Gastroesophageal sphincter (tissue), 4 donors: ENCODE data around the gene EHBP1L1. TPM values are rescaled to one million over a fixed set of nuclear protein-coding genes. Genes with fewer than 3 reads are reported as not detected.

Source experiments
- ATAC-seq: fragments of 150-250 bp; one replicate; pipeline ENCODE4 v1.9.1; 2016; ENCODE audit warnings: mild to moderate bottlenecking, moderate library complexity
- H3K27ac ChIP-seq, 4 donors: fragments of 200-600 bp; sonication (generic) in 3 of 4; 1 replicate in 3 of 4; 2 replicates in 1 of 4; pipeline ENCODE4 v1.5.1; 2016 to 2019
- H3K27me3 ChIP-seq: fragments of 200-600 bp; sonication (generic); one replicate; pipeline ENCODE4 v1.5.1; 2019
- H3K36me3 ChIP-seq, 2 donors: fragments of 200-600 bp; sonication (generic); one replicate each; pipeline ENCODE4 v1.5.1; 2019; ENCODE audit warnings: control low read depth in 1 of 2
- H3K4me1 ChIP-seq, 3 donors: fragments of 200-600 bp; sonication (generic); 1 replicate in 2 of 3; 2 replicates in 1 of 3; pipeline ENCODE4 v1.5.1; 2016 to 2019; ENCODE audit warnings: control low read depth in 2 of 3
- H3K4me3 ChIP-seq, 2 donors: fragments of 200-600 bp; sonication (generic); one replicate each; pipeline ENCODE4 v1.5.1; 2019; ENCODE audit warnings: mild to moderate bottlenecking in 1 of 2, moderate library complexity in 1 of 2
- H3K9me3 ChIP-seq, 3 donors: fragments of 200-600 bp; sonication (generic); one replicate each; pipeline ENCODE4 v1.5.1; 2017 to 2019; ENCODE audit warnings: control low read depth in 2 of 3
- CTCF ChIP-seq, 4 experiments: fragments of 200-600 bp in 2 of 4; fragments of 450-650 bp in 2 of 4; sonication (generic) in 1 of 4; IDR thresholded peaks; one replicate each; pipeline ENCODE4 v1.5.1; 2017 to 2019; ENCODE audit warnings: antibody characterized with exemption in 4 of 4, mild to moderate bottlenecking in 2 of 4, moderate library complexity in 2 of 4
- EP300 ChIP-seq: sonication (generic); formaldehyde crosslinking; IDR thresholded peaks from one replicate; pipeline ENCODE4 v1.6.1; 2017; ENCODE audit warnings: antibody characterized with exemption, mild to moderate bottlenecking
- POLR2A ChIP-seq, 2 donors: fragments of 450-650 bp; IDR thresholded peaks; one replicate each; pipeline ENCODE4 v1.6.1; 2017; ENCODE audit warnings: antibody characterized with exemption in 2 of 2, mild to moderate bottlenecking in 2 of 2, moderate library complexity in 1 of 2
- POLR2AphosphoS5 ChIP-seq: sonication (generic); formaldehyde crosslinking; IDR thresholded peaks from one replicate; pipeline ENCODE4 v1.6.1; 2017; ENCODE audit warnings: antibody characterized with exemption
- WGBS, 2 donors: methylation state at CpG; one replicate each; pipeline ENCODE4 v1.1.5; 2018; ENCODE audit warnings: low coverage in 1 of 2; 5-methylcytosine and 5-hydroxymethylcytosine counted together
- total RNA-seq, 4 donors: library from RNA; depleted of rRNA; stranded (reverse); fragments of >200 nt; gene quantifications; one replicate each; pipeline ENCODE4 v1.1.0, GENCODE V29; 2016

Gene EHBP1L1
- total RNA-seq, 4 donors from 2014 or later = 172 to 329 (median 202) TPM

GRCh38 chr11:65540290-65541092 is 35.4 kb upstream of the EHBP1L1 start:
- Histone ChIP-seq H3K4me1 (peaks cover 0 to 45% (median 25%) of the 10 kb centered on the region in 3 donors), H3K9me3 (no peaks in the 10 kb centered on the region), H3K27me3 (no peaks in the 10 kb centered on the region), H3K4me3 (peak overlapping the region; percentile 20 to 57), H3K36me3 (peaks cover 0 to 68% of the 10 kb centered on the region in 2 donors), H3K27ac (peak overlapping the region; percentile 39 to 97 (median 90))
- peak; percentile 21 to 30 for TF ChIP-seq POLR2A (IDR thresholded peaks at IDR 0.05)
- TF ChIP-seq POLR2AphosphoS5 = peak; percentile 64
- TF ChIP-seq EP300 = no peak
- TF ChIP-seq CTCF (IDR thresholded peaks at IDR 0.05) = peak in 3 of 4 experiments; percentile 92 to 97 (median 93)
- WGBS, 2 donors = 0% methylated on average over 1 of the region's 78 CpGs; no CpG with 5 or more reads in 1 of the 2 donors
- peak; percentile 92 for ATAC-seq

- peak overlapping the region; percentile 20 to 57 for H3K4me3 ChIP-seq
- peaks cover 0 to 68% of the 10 kb centered on the region in 2 donors for H3K36me3 ChIP-seq
- H3K27ac ChIP-seq = peak overlapping the region; percentile 31 to 97 (median 90)
- peaks cover 0 to 49% (median 25%) of the 10 kb centered on the region in 3 donors for H3K4me1 ChIP-seq
- no peak for ATAC-seq
- H3K27me3 ChIP-seq = no peaks in the 10 kb centered on the region
- WGBS, 2 donors = 0% methylated on average over 2 of the region's 18 CpGs; no CpG with 5 or more reads in 1 of the 2 donors
- no peak for TF ChIP-seq POLR2AphosphoS5
- no peak for TF ChIP-seq EP300
- no peak for TF ChIP-seq CTCF (IDR thresholded peaks at IDR 0.05)
- TF ChIP-seq POLR2A (IDR thresholded peaks at IDR 0.05) = no peak
- H3K9me3 ChIP-seq = no peaks in the 10 kb centered on the region
These were observed 34.5 kb upstream of the EHBP1L1 start for GRCh38 chr11:65541093-65541982.

GRCh38 chr11:65542738-65543390 is 33.0 kb upstream of the EHBP1L1 start:
- H3K4me1 ChIP-seq = peaks cover 0 to 61% (median 25%) of the 10 kb centered on the region in 3 donors
- no peak for ATAC-seq
- WGBS, 2 donors = 40 to 94% methylated on average over 1 to 3 of the region's 3 CpGs
- H3K27ac ChIP-seq = peak overlapping the region in 2 of 4 donors; percentile 24 to 32
- H3K4me3 ChIP-seq = no peak overlapping the region
- H3K27me3 ChIP-seq = no peaks in the 10 kb centered on the region
- TF ChIP-seq POLR2AphosphoS5 (no peak), EP300 (no peak)
- H3K36me3 ChIP-seq = peaks cover 0 to 68% of the 10 kb centered on the region in 2 donors
- H3K9me3 ChIP-seq = no peaks in the 10 kb centered on the region

GRCh38 chr11:65545853-65546216 is 30.0 kb upstream of the EHBP1L1 start:
- Histone ChIP-seq H3K4me3 (no peak overlapping the region), H3K27me3 (no peaks in the 10 kb centered on the region), H3K4me1 (peaks cover 0 to 34% (median 11%) of the 10 kb centered on the region in 3 donors), H3K27ac (peak overlapping the region in 3 of 4 donors; percentile 65 to 72 (median 69)), H3K36me3 (peaks cover 0 to 79% of the 10 kb centered on the region in 2 donors), H3K9me3 (no peaks in the 10 kb centered on the region)
- ATAC-seq = no peak
- TF ChIP-seq CTCF (IDR thresholded peaks at IDR 0.05) (no peak), POLR2AphosphoS5 (no peak), EP300 (no peak), POLR2A (IDR thresholded peaks at IDR 0.05) (no peak)
- 40 to 78% methylated on average over 1 to 4 of the region's 4 CpGs for WGBS, 2 donors
